ENCODE results near the gene NAA50. TPM values are rescaled to one million over a fixed set of nuclear protein-coding genes. Genes with fewer than 3 reads are reported as not detected.

The NAA50 gene
- polyA plus RNA-seq (2012; rRNA removed): 39.6 and 79.5 TPM in 2 replicates
- polyA plus RNA-seq (2012; cell fraction: cytosol; rRNA removed): 45.7 and 51.6 TPM in 2 replicates
- polyA plus RNA-seq (2012; cell fraction: nucleus; rRNA removed): 33.1 and 50.0 TPM in 2 replicates

DNA sequence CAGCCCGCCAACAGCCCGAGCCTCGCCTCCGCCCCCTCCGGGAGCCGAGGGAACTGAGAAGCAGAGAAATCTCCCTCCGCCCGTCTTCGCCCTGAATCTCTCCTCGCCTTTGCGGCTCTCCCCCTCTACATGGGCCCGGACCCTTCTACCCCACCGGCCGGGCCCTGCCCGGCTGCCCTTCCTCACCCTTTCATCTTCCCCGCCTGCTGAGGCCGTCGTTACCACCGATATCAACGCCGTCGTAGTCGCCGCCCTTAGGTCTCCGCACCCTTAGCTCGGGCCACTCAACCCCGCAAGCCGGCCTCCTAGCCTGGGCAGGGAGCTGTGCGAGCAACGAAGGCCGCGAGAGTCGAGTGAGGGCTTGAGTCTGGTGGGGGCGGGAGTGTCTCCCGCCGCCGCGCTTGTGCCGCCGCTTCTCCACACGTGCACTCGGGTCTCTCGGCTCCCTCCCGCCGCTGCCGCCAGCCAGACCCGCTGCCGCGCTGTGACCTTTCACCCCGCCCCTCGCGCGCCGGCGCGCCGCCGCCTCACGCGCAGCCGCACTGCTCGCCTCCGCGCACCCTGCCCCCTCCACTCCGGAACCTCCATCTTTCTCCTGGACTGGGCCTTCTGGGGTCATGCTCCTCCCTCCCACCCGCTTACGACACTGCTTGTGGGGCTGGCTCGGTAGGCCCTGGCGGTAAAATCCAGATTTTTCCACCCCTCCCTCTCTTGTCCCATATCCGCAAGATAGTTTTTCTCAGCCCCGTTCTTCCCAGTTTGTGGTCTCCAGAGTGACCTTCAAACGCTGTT is at the start of gene NAA50:
Gene NAA50, minus strand, starts transcription at position 494 of the 792 bp plus-strand sequence. Its CDS starts 300 bp downstream, at position 194.
- peaks cover 6 to 16% of the 10 kb centered on the region in 2 experiments; a peak in 3 of 4 replicates for H3K4me1 ChIP-seq (ENCODE audit: control insufficient read depth in 1 of 2, insufficient read depth in 2 of 2, low read depth in 1 of 2, low read length in 1 of 2)
- H3K4me2 ChIP-seq: peak within 1 kb of the TSS; percentile 87
- H3F3A ChIP-seq (replicated peaks; ENCODE audit: insufficient read depth): peaks cover 12% of the 10 kb centered on the region
- H3K27ac ChIP-seq (ENCODE audit: low read depth in 2 of 2, low read length in 1 of 2): peak within 1 kb of the TSS; percentile 100
- peaks cover 38% of the 10 kb centered on the region for H4K20me1 ChIP-seq (ENCODE audit: insufficient read depth)
- H3K9me3 ChIP-seq: no peaks in the 10 kb centered on the region
- H3K9me2 ChIP-seq: no peaks in the 10 kb centered on the region
- peak within 1 kb of the TSS; percentile 94 to 99 for H3K4me3 ChIP-seq (ENCODE audit: low read depth in 2 of 2, low read length in 1 of 2)
- CTCF ChIA-PET: interaction anchor here (0.6 to 2.4 kb wide), 28 partner anchors 10 to 590 kb away, joined by 3 to 42 read pairs (median 4); no protein-coding TSS in a partner anchor
- H3K9ac ChIP-seq: peak within 1 kb of the TSS; percentile 97
- H2AFZ ChIP-seq (ENCODE audit: low read depth): peak within 1 kb of the TSS; percentile 88
- H3K79me2 ChIP-seq (ENCODE audit: insufficient read depth): peaks cover 82% of the 10 kb centered on the region
- POLR2A ChIA-PET: no interaction called here
- no peak for TF ChIP-seq SMC3 (IDR thresholded peaks at IDR 0.05; ENCODE audit: low read depth, low read length)
- TF ChIP-seq, protein P1, sequence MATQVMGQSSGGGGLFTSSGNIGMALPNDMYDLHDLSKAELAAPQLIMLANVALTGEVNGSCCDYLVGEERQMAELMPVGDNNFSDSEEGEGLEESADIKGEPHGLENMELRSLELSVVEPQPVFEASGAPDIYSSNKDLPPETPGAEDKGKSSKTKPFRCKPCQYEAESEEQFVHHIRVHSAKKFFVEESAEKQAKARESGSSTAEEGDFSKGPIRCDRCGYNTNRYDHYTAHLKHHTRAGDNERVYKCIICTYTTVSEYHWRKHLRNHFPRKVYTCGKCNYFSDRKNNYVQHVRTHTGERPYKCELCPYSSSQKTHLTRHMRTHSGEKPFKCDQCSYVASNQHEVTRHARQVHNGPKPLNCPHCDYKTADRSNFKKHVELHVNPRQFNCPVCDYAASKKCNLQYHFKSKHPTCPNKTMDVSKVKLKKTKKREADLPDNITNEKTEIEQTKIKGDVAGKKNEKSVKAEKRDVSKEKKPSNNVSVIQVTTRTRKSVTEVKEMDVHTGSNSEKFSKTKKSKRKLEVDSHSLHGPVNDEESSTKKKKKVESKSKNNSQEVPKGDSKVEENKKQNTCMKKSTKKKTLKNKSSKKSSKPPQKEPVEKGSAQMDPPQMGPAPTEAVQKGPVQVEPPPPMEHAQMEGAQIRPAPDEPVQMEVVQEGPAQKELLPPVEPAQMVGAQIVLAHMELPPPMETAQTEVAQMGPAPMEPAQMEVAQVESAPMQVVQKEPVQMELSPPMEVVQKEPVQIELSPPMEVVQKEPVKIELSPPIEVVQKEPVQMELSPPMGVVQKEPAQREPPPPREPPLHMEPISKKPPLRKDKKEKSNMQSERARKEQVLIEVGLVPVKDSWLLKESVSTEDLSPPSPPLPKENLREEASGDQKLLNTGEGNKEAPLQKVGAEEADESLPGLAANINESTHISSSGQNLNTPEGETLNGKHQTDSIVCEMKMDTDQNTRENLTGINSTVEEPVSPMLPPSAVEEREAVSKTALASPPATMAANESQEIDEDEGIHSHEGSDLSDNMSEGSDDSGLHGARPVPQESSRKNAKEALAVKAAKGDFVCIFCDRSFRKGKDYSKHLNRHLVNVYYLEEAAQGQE (IDR thresholded peaks at IDR 0.05; ENCODE audit: low read depth, low read length): no peak
- 0 out of 2 replicates have a peak, but pooled peaks have one; percentile 27 for TF ChIP-seq ELF1 (IDR thresholded peaks at IDR 0.05)
- 0 out of 2 replicates have a peak, but pooled peaks have one; percentile 10 for TF ChIP-seq GATA2 (CRISPR knock-in tag; IDR thresholded peaks at IDR 0.05)
- TF ChIP-seq, protein P2, sequence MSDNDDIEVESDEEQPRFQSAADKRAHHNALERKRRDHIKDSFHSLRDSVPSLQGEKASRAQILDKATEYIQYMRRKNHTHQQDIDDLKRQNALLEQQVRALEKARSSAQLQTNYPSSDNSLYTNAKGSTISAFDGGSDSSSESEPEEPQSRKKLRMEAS (IDR thresholded peaks at IDR 0.05; ENCODE audit: low read depth): peak; percentile 46; the same call in 1 of the 2 replicates
- TF ChIP-seq RXRA (IDR thresholded peaks at IDR 0.05; ENCODE audit: borderline replicate concordance, low read depth): no peak
- TF ChIP-seq RCOR1 (IDR thresholded peaks at IDR 0.05; ENCODE audit: low read length): peak; percentile 16; the same call in 1 of the 2 replicates
- TF ChIP-seq, protein P3, sequence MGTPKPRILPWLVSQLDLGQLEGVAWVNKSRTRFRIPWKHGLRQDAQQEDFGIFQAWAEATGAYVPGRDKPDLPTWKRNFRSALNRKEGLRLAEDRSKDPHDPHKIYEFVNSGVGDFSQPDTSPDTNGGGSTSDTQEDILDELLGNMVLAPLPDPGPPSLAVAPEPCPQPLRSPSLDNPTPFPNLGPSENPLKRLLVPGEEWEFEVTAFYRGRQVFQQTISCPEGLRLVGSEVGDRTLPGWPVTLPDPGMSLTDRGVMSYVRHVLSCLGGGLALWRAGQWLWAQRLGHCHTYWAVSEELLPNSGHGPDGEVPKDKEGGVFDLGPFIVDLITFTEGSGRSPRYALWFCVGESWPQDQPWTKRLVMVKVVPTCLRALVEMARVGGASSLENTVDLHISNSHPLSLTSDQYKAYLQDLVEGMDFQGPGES (IDR thresholded peaks at IDR 0.05; ENCODE audit: low read depth, low read length): no peak
- TF ChIP-seq FOSL2 (IDR thresholded peaks at IDR 0.05; ENCODE audit: borderline replicate concordance, low read depth): no peak
- TF ChIP-seq EP300 (IDR thresholded peaks at IDR 0.05; ENCODE audit: borderline replicate concordance in 1 of 2, low read depth in 1 of 2, low read length in 1 of 2): 0 out of 4 replicates have a peak, but pooled peaks of 1 of the 2 experiments have one; percentile 13
- 0 out of 2 replicates have a peak, but pooled peaks have one; percentile 13 for TF ChIP-seq SIN3A (IDR thresholded peaks at IDR 0.05; ENCODE audit: borderline replicate concordance, low read depth, low read length)
- TF ChIP-seq POLR2AphosphoS5 (IDR thresholded peaks at IDR 0.05; ENCODE audit: low read depth, low read length): peak; percentile 75
- peak; percentile 86 for TF ChIP-seq CHD2 (IDR thresholded peaks at IDR 0.05; ENCODE audit: low read length, partially characterized antibody)
- peak; percentile 90 for TF ChIP-seq MXI1 (IDR thresholded peaks at IDR 0.05; ENCODE audit: low read depth, low read length)
- TF ChIP-seq YY1 (IDR thresholded peaks at IDR 0.05; ENCODE audit: low read depth): peak; percentile 56; the same call in 1 of the 2 replicates
- peak; percentile 54; the same call in 1 of the 2 replicates for TF ChIP-seq TAF1 (IDR thresholded peaks at IDR 0.05; ENCODE audit: borderline replicate concordance, low read depth, low read length)
- TF ChIP-seq NRF1 (IDR thresholded peaks at IDR 0.05; ENCODE audit: low read depth, low read length): peak; percentile 95
- 1% methylated on average over 38 of the region's 72 CpGs for WGBS (ENCODE audit: low lambda C conversion rate)
- peak; percentile 94 for DNase-seq
- no peaks in the 10 kb centered on the region for H3K27me3 ChIP-seq (ENCODE audit: insufficient read depth)
- peaks cover 0 to 4% of the 10 kb centered on the region in 2 experiments for H3K36me3 ChIP-seq (replicated peaks in 1 of 2; ENCODE audit: control insufficient read depth in 1 of 2, insufficient read depth in 2 of 2, low read length in 1 of 2)
